Trophoblast cell (in vitro differentiated cells and primary cell): ENCODE results near the gene RBM18.

Source experiments
- DNase-seq, 2 donors: peaks; one replicate each; pipeline ENCODE4 v3.0.0-alpha.2; 2016
- H2AFZ ChIP-seq: 2 replicates; pipeline ENCODE4 v1.6.1; 2013; ENCODE audit warnings: low read length, moderate library complexity, mild to moderate bottlenecking; ENCODE audit not compliant: insufficient read depth, poor library complexity
- H2AK5ac ChIP-seq: 2 replicates; pipeline ENCODE4 v1.6.1; 2013; ENCODE audit warnings: mild to moderate bottlenecking, low read length
- H2BK120ac ChIP-seq: 2 replicates; pipeline ENCODE4 v1.6.1; 2013; ENCODE audit warnings: low read length, mild to moderate bottlenecking, moderate library complexity; ENCODE audit not compliant: insufficient read depth, poor library complexity
- H2BK12ac ChIP-seq: 2 replicates; pipeline ENCODE4 v1.6.1; 2013; ENCODE audit warnings: mild to moderate bottlenecking, low read length, moderate library complexity
- H2BK5ac ChIP-seq: 2 replicates; pipeline ENCODE4 v1.6.1; 2013; ENCODE audit warnings: low read length, low read depth, moderate library complexity, mild to moderate bottlenecking; ENCODE audit not compliant: poor library complexity
- H3K14ac ChIP-seq: 2 replicates; pipeline ENCODE4 v1.6.1; 2013; ENCODE audit warnings: mild to moderate bottlenecking, low read length
- H3K18ac ChIP-seq: 2 replicates; pipeline ENCODE4 v1.6.1; 2013; ENCODE audit warnings: mild to moderate bottlenecking, low read length
- H3K23ac ChIP-seq: 2 replicates; pipeline ENCODE4 v1.6.1; 2013; ENCODE audit warnings: low read length
- H3K27ac ChIP-seq: 2 replicates; pipeline ENCODE4 v1.5.1; 2013; ENCODE audit warnings: low read depth, mild to moderate bottlenecking, inconsistent platforms, low read length, moderate library complexity
- H3K27me3 ChIP-seq: 2 replicates; pipeline ENCODE4 v1.6.1; 2013; ENCODE audit warnings: inconsistent platforms, mild to moderate bottlenecking, low read length, moderate library complexity; ENCODE audit not compliant: insufficient read depth
- H3K36me3 ChIP-seq, 2 experiments: 1 replicate in 1 of 2; 2 replicates in 1 of 2; pipeline ENCODE4 v1.6.1; 2013; ENCODE audit warnings: low read length in 2 of 2, mild to moderate bottlenecking in 2 of 2, moderate library complexity in 1 of 2; ENCODE audit not compliant: insufficient read depth in 2 of 2, control insufficient read depth in 1 of 2
- H3K4ac ChIP-seq: 2 replicates; pipeline ENCODE4 v1.6.1; 2013; ENCODE audit warnings: low read depth, mild to moderate bottlenecking, low read length, moderate library complexity
- H3K4me1 ChIP-seq, 2 experiments: 1 replicate in 1 of 2; 2 replicates in 1 of 2; pipeline ENCODE4 v1.6.1; 2013; ENCODE audit warnings: low read length in 2 of 2, mild to moderate bottlenecking in 2 of 2, moderate library complexity in 1 of 2; ENCODE audit not compliant: insufficient read depth in 2 of 2, control insufficient read depth in 1 of 2
- H3K4me2 ChIP-seq: 2 replicates; pipeline ENCODE4 v1.6.1; 2013; ENCODE audit warnings: inconsistent platforms, mild to moderate bottlenecking, low read length, moderate library complexity
- H3K4me3 ChIP-seq: 2 replicates; pipeline ENCODE4 v1.5.1; 2013; ENCODE audit warnings: mild to moderate bottlenecking, low read depth, low read length, inconsistent platforms
- H3K79me1 ChIP-seq: one replicate; pipeline ENCODE4 v1.6.1; 2013; ENCODE audit warnings: low read length
- H3K79me2 ChIP-seq: 2 replicates; pipeline ENCODE4 v1.6.1; 2013; ENCODE audit warnings: low read length, mild to moderate bottlenecking; ENCODE audit not compliant: control insufficient read depth, insufficient read depth, poor library complexity
- H3K9ac ChIP-seq: 2 replicates; pipeline ENCODE4 v1.6.1; 2013; ENCODE audit warnings: mild to moderate bottlenecking, low read length
- H3K9me3 ChIP-seq: 2 replicates; pipeline ENCODE4 v1.6.1; 2013; ENCODE audit warnings: low read depth, mild to moderate bottlenecking, control low read depth, inconsistent platforms, low read length; ENCODE audit not compliant: insufficient read depth
- H4K12ac ChIP-seq: 2 replicates; pipeline ENCODE4 v1.6.1; 2013; ENCODE audit warnings: low read depth, mild to moderate bottlenecking, low read length, moderate library complexity
- H4K8ac ChIP-seq: 2 replicates; pipeline ENCODE4 v1.6.1; 2013; ENCODE audit warnings: low read depth, mild to moderate bottlenecking, low read length, moderate library complexity
- H4K91ac ChIP-seq: one replicate; pipeline ENCODE4 v1.6.1; 2013; ENCODE audit warnings: low read depth, mild to moderate bottlenecking, low read length, moderate library complexity
- WGBS: extraction: QIAGEN DNeasy Blood & Tissue Kit; methylation state at CpG from one replicate; pipeline ENCODE4 v1.1.7; 2013; ENCODE audit warnings: missing lambda C conversion rate; ENCODE audit not compliant: insufficient read length, insufficient coverage; ENCODE audit errors: extremely low coverage; 5-methylcytosine and 5-hydroxymethylcytosine counted together

The RBM18 gene

GRCh38 chr9:122258886-122259415, 5.7 kb downstream of the RBM18 start:
- H3K27ac ChIP-seq = no peak overlapping the region

GRCh38 chr9:122256206-122256605, 8.4 kb downstream of the RBM18 start:
- no peak overlapping the region for H2AK5ac ChIP-seq
- 100% methylated on average over 1 of the region's 5 CpGs for WGBS

More at GRCh38 chr9:122258886-122259415, 5.7 kb downstream of the RBM18 start:
- Histone ChIP-seq H2BK120ac (no peak overlapping the region), H3K27me3 (no peaks in the 10 kb centered on the region), H4K12ac (no peak overlapping the region), H3K23ac (no peak overlapping the region), H3K18ac (no peak overlapping the region), H3K79me2 (no peaks in the 10 kb centered on the region), H4K91ac (no peak overlapping the region), H3K36me3 (peaks cover 5 to 9% of the 10 kb centered on the region in 2 experiments), H4K8ac (no peak overlapping the region), H3K4ac (no peak overlapping the region), H3K4me3 (no peak overlapping the region), H3K9ac (no peak overlapping the region), H2AK5ac (no peak overlapping the region), H2AFZ (no peak overlapping the region), H3K9me3 (no peaks in the 10 kb centered on the region), H2BK12ac (no peak overlapping the region), H3K79me1 (no peaks in the 10 kb centered on the region), H3K4me2 (no peak overlapping the region), H3K14ac (no peak overlapping the region), H2BK5ac (no peak overlapping the region), H3K4me1 (no peaks in the 10 kb centered on the region)
- no peak for DNase-seq
- no CpG with 5 or more reads among the region's 2 CpGs for WGBS

GRCh38 chr9:122254761-122255160, 9.9 kb downstream of the RBM18 start:
- DNase-seq = no peak
- no peaks in the 10 kb centered on the region for H3K4me1 ChIP-seq
- WGBS = no CpG with 5 or more reads among the region's 3 CpGs

More at GRCh38 chr9:122256206-122256605, 8.4 kb downstream of the RBM18 start:
- no peak overlapping the region for H4K91ac ChIP-seq
- no peak overlapping the region for H3K14ac ChIP-seq
- H3K36me3 ChIP-seq = peaks cover 7 to 10% of the 10 kb centered on the region in 2 experiments
- no peak overlapping the region for H3K4me3 ChIP-seq
- H3K18ac ChIP-seq = no peak overlapping the region
- no peak overlapping the region for H2BK12ac ChIP-seq
- H2BK5ac ChIP-seq = no peak overlapping the region
- H3K27ac ChIP-seq = no peak overlapping the region
- H3K9me3 ChIP-seq = no peaks in the 10 kb centered on the region
- H4K8ac ChIP-seq = no peak overlapping the region
- no peak overlapping the region for H2AFZ ChIP-seq
- H3K79me2 ChIP-seq = no peaks in the 10 kb centered on the region
- no peak overlapping the region for H3K4ac ChIP-seq
- no peak overlapping the region for H2BK120ac ChIP-seq
- H3K27me3 ChIP-seq = no peaks in the 10 kb centered on the region
- H3K4me2 ChIP-seq = no peak overlapping the region
- DNase-seq = no peak
- H4K12ac ChIP-seq = no peak overlapping the region
- H3K4me1 ChIP-seq = no peaks in the 10 kb centered on the region
- no peaks in the 10 kb centered on the region for H3K79me1 ChIP-seq
- H3K9ac ChIP-seq = no peak overlapping the region
- H3K23ac ChIP-seq = no peak overlapping the region

GRCh38 chr9:122252796-122253195, 11.8 kb downstream of the RBM18 start:
- no peaks in the 10 kb centered on the region for H3K4me1 ChIP-seq

More at GRCh38 chr9:122254761-122255160, 9.9 kb downstream of the RBM18 start:
- H3K36me3 ChIP-seq = peaks cover 7 to 11% of the 10 kb centered on the region in 2 experiments
- H3K9ac ChIP-seq = no peak overlapping the region
- no peak overlapping the region for H2AFZ ChIP-seq
- H2BK12ac ChIP-seq = no peak overlapping the region
- H3K27me3 ChIP-seq = no peaks in the 10 kb centered on the region
- no peaks in the 10 kb centered on the region for H3K9me3 ChIP-seq
- no peak overlapping the region for H2BK5ac ChIP-seq
- H3K79me1 ChIP-seq = no peaks in the 10 kb centered on the region
- no peak overlapping the region for H2BK120ac ChIP-seq
- H3K18ac ChIP-seq = no peak overlapping the region
- H3K4me3 ChIP-seq = no peak overlapping the region
- no peak overlapping the region for H3K14ac ChIP-seq
- H4K91ac ChIP-seq = no peak overlapping the region
- H3K4me2 ChIP-seq = no peak overlapping the region
- H4K8ac ChIP-seq = no peak overlapping the region
- no peak overlapping the region for H2AK5ac ChIP-seq
- no peak overlapping the region for H4K12ac ChIP-seq
- H3K79me2 ChIP-seq = no peaks in the 10 kb centered on the region
- no peak overlapping the region for H3K23ac ChIP-seq
- no peak overlapping the region for H3K4ac ChIP-seq
- no peak overlapping the region for H3K27ac ChIP-seq

More at GRCh38 chr9:122252796-122253195, 11.8 kb downstream of the RBM18 start:
- no peak for DNase-seq
- H3K23ac ChIP-seq = no peak overlapping the region
- no peak overlapping the region for H3K18ac ChIP-seq
- H3K9me3 ChIP-seq = no peaks in the 10 kb centered on the region
- H3K4me3 ChIP-seq = no peak overlapping the region
- no peak overlapping the region for H3K4ac ChIP-seq
- no peaks in the 10 kb centered on the region for H3K79me1 ChIP-seq
- H3K36me3 ChIP-seq = peaks cover 4 to 13% of the 10 kb centered on the region in 2 experiments
- H3K27ac ChIP-seq = no peak overlapping the region
- no peak overlapping the region for H4K12ac ChIP-seq
- no peak overlapping the region for H3K9ac ChIP-seq
- no peaks in the 10 kb centered on the region for H3K79me2 ChIP-seq
- H3K14ac ChIP-seq = no peak overlapping the region
- no peak overlapping the region for H3K4me2 ChIP-seq
- H2BK5ac ChIP-seq = no peak overlapping the region
- H2BK120ac ChIP-seq = no peak overlapping the region
- no peak overlapping the region for H2BK12ac ChIP-seq
- H3K27me3 ChIP-seq = no peaks in the 10 kb centered on the region
- H2AFZ ChIP-seq = no peak overlapping the region
- no peak overlapping the region for H4K91ac ChIP-seq
- H4K8ac ChIP-seq = no peak overlapping the region
- H2AK5ac ChIP-seq = no peak overlapping the region
- no CpG with 5 or more reads among the region's 5 CpGs for WGBS
